Skeletal muscle tissue (tissue), 4 donors: ENCODE results near the gene STKLD1. TPM values are rescaled to one million over a fixed set of nuclear protein-coding genes. Genes with fewer than 3 reads are reported as not detected.

Experiments used
- H3K27ac ChIP-seq: one replicate; pipeline ENCODE4 v1.7.0; 2013; ENCODE audit warnings: mild to moderate bottlenecking, low read depth, low read length, inconsistent platforms
- H3K27me3 ChIP-seq, 3 donors: one replicate each; pipeline ENCODE4 v1.7.0; 2013; ENCODE audit warnings: low read length in 3 of 3; ENCODE audit not compliant: control insufficient read depth in 3 of 3, insufficient read depth in 3 of 3
- H3K36me3 ChIP-seq, 3 donors: one replicate each; pipeline ENCODE4 v1.7.0; 2013; ENCODE audit warnings: low read length in 3 of 3; ENCODE audit not compliant: control insufficient read depth in 3 of 3, insufficient read depth in 3 of 3
- H3K4me1 ChIP-seq, 3 donors: one replicate each; pipeline ENCODE4 v1.7.0; 2013; ENCODE audit warnings: low read length in 3 of 3, mild to moderate bottlenecking in 3 of 3; ENCODE audit not compliant: control insufficient read depth in 3 of 3, insufficient read depth in 3 of 3
- H3K4me3 ChIP-seq, 3 donors: one replicate each; pipeline ENCODE4 v1.7.0; 2013; ENCODE audit warnings: low read length in 3 of 3
- H3K9ac ChIP-seq, 3 donors: one replicate each; pipeline ENCODE4 v1.7.0; 2013; ENCODE audit warnings: low read length in 3 of 3, mild to moderate bottlenecking in 3 of 3, moderate library complexity in 2 of 3, low read depth in 1 of 3
- H3K9me3 ChIP-seq, 3 donors: one replicate each; pipeline ENCODE4 v1.7.0; 2013; ENCODE audit warnings: low read length in 3 of 3; ENCODE audit not compliant: control insufficient read depth in 3 of 3
- total RNA-seq: library from RNA; depleted of rRNA; stranded (reverse); fragments of >200 nt; gene quantifications from one replicate; pipeline ENCODE4 v1.2.3, GENCODE V29; 2014
- donor health status: Osteomylitis.

STKLD1 gene
- total RNA-seq, 1 donor from 2014 or later, result 1.0 TPM

GRCh38 chr9:133360400-133361393 is 15.5 kb upstream of the STKLD1 start:
- peaks cover 54 to 56% (median 54%) of the 10 kb centered on the region in 3 donors for H3K36me3 ChIP-seq
- H3K9ac ChIP-seq, result no peak overlapping the region

GRCh38 chr9:133361507-133362092 is 14.6 kb upstream of the STKLD1 start:
- H3K36me3 ChIP-seq, result peaks cover 63 to 65% (median 63%) of the 10 kb centered on the region in 3 donors
- peaks cover 11 to 24% (median 20%) of the 10 kb centered on the region in 3 donors for H3K4me1 ChIP-seq
- no peak overlapping the region for H3K4me3 ChIP-seq
- no peak overlapping the region for H3K27ac ChIP-seq
- H3K9ac ChIP-seq, result no peak overlapping the region
- H3K9me3 ChIP-seq, result no peaks in the 10 kb centered on the region
- no peaks in the 10 kb centered on the region for H3K27me3 ChIP-seq

More at GRCh38 chr9:133360400-133361393, 15.5 kb upstream of the STKLD1 start:
- Histone ChIP-seq H3K9me3 (no peaks in the 10 kb centered on the region), H3K27ac (no peak overlapping the region), H3K4me1 (peaks cover 13 to 28% (median 23%) of the 10 kb centered on the region in 3 donors), H3K27me3 (no peaks in the 10 kb centered on the region), H3K4me3 (no peak overlapping the region)

- H3K4me3 ChIP-seq, result no peak overlapping the region
- H3K9ac ChIP-seq, result peak overlapping the region in 1 of 3 donors; percentile 21
- no peaks in the 10 kb centered on the region for H3K9me3 ChIP-seq
- H3K36me3 ChIP-seq, result peaks cover 68 to 72% (median 70%) of the 10 kb centered on the region in 3 donors
- H3K27me3 ChIP-seq, result no peaks in the 10 kb centered on the region
- peaks cover 6 to 21% (median 16%) of the 10 kb centered on the region in 3 donors for H3K4me1 ChIP-seq
- H3K27ac ChIP-seq, result no peak overlapping the region
Observed at GRCh38 chr9:133362359-133363044, 13.7 kb upstream of the STKLD1 start.

- Histone ChIP-seq H3K27me3 (no peaks in the 10 kb centered on the region), H3K4me1 (peaks cover 39 to 45% (median 44%) of the 10 kb centered on the region in 3 donors), H3K36me3 (peaks cover 50 to 62% (median 55%) of the 10 kb centered on the region in 3 donors), H3K9ac (no peak overlapping the region), H3K4me3 (no peak overlapping the region), H3K9me3 (no peaks in the 10 kb centered on the region), H3K27ac (no peak overlapping the region)
Observed at GRCh38 chr9:133366435-133366834, 9.7 kb upstream of the STKLD1 start.

- Histone ChIP-seq H3K27ac (no peak overlapping the region), H3K4me1 (peaks cover 47 to 52% (median 51%) of the 10 kb centered on the region in 3 donors), H3K9ac (no peak overlapping the region), H3K36me3 (peaks cover 42 to 56% (median 48%) of the 10 kb centered on the region in 3 donors), H3K4me3 (no peak overlapping the region), H3K9me3 (no peaks in the 10 kb centered on the region), H3K27me3 (no peaks in the 10 kb centered on the region)
Observed at GRCh38 chr9:133367221-133367620, 8.9 kb upstream of the STKLD1 start.

GRCh38 chr9:133367778-133368177 is 8.4 kb upstream of the STKLD1 start:
- H3K9me3 ChIP-seq, result no peaks in the 10 kb centered on the region
- H3K27ac ChIP-seq, result no peak overlapping the region
- H3K4me3 ChIP-seq, result peak overlapping the region in 2 of 3 donors; percentile 9 to 35
- peaks cover 53 to 58% (median 57%) of the 10 kb centered on the region in 3 donors for H3K4me1 ChIP-seq
- peaks cover 41 to 52% (median 42%) of the 10 kb centered on the region in 3 donors for H3K36me3 ChIP-seq
- H3K9ac ChIP-seq, result peak overlapping the region; percentile 2 to 68 (median 30)
- no peaks in the 10 kb centered on the region for H3K27me3 ChIP-seq

- H3K36me3 ChIP-seq, result peaks cover 38 to 47% (median 39%) of the 10 kb centered on the region in 3 donors
- no peak overlapping the region for H3K27ac ChIP-seq
- peaks cover 57 to 64% (median 62%) of the 10 kb centered on the region in 3 donors for H3K4me1 ChIP-seq
- H3K27me3 ChIP-seq, result no peaks in the 10 kb centered on the region
- peak overlapping the region; percentile 2 to 68 (median 30) for H3K9ac ChIP-seq
- H3K9me3 ChIP-seq, result no peaks in the 10 kb centered on the region
- peak overlapping the region in 2 of 3 donors; percentile 9 to 35 for H3K4me3 ChIP-seq
Observed at GRCh38 chr9:133368249-133368881, 7.8 kb upstream of the STKLD1 start.

GRCh38 chr9:133369422-133369821 is 6.7 kb upstream of the STKLD1 start:
- peaks cover 61 to 66% (median 64%) of the 10 kb centered on the region in 3 donors for H3K4me1 ChIP-seq

GRCh38 chr9:133369933-133370332 is 6.2 kb upstream of the STKLD1 start:
- Histone ChIP-seq H3K27me3 (no peaks in the 10 kb centered on the region), H3K4me3 (no peak overlapping the region), H3K9me3 (no peaks in the 10 kb centered on the region), H3K27ac (no peak overlapping the region), H3K36me3 (peaks cover 27 to 34% (median 27%) of the 10 kb centered on the region in 3 donors), H3K4me1 (peaks cover 62 to 71% (median 69%) of the 10 kb centered on the region in 3 donors), H3K9ac (peak overlapping the region in 2 of 3 donors; percentile 20 to 40)

More at GRCh38 chr9:133369422-133369821, 6.7 kb upstream of the STKLD1 start:
- Histone ChIP-seq H3K4me3 (no peak overlapping the region), H3K9ac (peak overlapping the region in 2 of 3 donors; percentile 20 to 40), H3K9me3 (no peaks in the 10 kb centered on the region), H3K36me3 (peaks cover 30 to 38% (median 31%) of the 10 kb centered on the region in 3 donors), H3K27ac (no peak overlapping the region), H3K27me3 (no peaks in the 10 kb centered on the region)
